Breast epithelium (tissue), 4 donors: ENCODE data around the gene PXN. TPM values are rescaled to one million over a fixed set of nuclear protein-coding genes. Genes with fewer than 3 reads are reported as not detected.

ENCODE experiments used
- DNase-seq, 2 donors: peaks; one replicate each; pipeline ENCODE4 v3.0.0-alpha.2; 2019; ENCODE audit warnings: low spot score in 2 of 2
- H3K27ac ChIP-seq, 2 donors: fragments of 200-600 bp; sonication (generic) in 1 of 2; one replicate each; pipeline ENCODE4 v1.5.1; 2016 to 2019; ENCODE audit warnings: mild to moderate bottlenecking in 1 of 2
- H3K27me3 ChIP-seq, 2 donors: fragments of 200-600 bp; sonication (generic) in 1 of 2; one replicate each; pipeline versions ENCODE4 v1.5.1 to v1.6.0; 2017 to 2019; ENCODE audit warnings: control low read depth in 1 of 2, mild to moderate bottlenecking in 1 of 2
- H3K36me3 ChIP-seq: fragments of 200-600 bp; one replicate; pipeline ENCODE4 v1.5.1; 2019
- H3K4me1 ChIP-seq, 2 donors: fragments of 200-600 bp; sonication (generic); one replicate each; pipeline ENCODE4 v1.5.1; 2016 to 2019; ENCODE audit warnings: control low read depth in 1 of 2
- H3K4me3 ChIP-seq, 3 donors: fragments of 200-600 bp; sonication (generic); 1 replicate in 2 of 3; 2 replicates in 1 of 3; pipeline ENCODE4 v1.5.1; 2016 to 2019; ENCODE audit warnings: mild to moderate bottlenecking in 3 of 3, moderate library complexity in 2 of 3
- H3K9me3 ChIP-seq, 2 donors: fragments of 200-600 bp; sonication (generic) in 1 of 2; one replicate each; pipeline ENCODE4 v1.5.1; 2016 to 2019; ENCODE audit warnings: control low read depth in 1 of 2
- CTCF ChIP-seq, 3 donors: fragments of 450-650 bp; IDR thresholded peaks; one replicate each; pipeline ENCODE4 v1.5.1; 2016 to 2017; ENCODE audit warnings: antibody characterized with exemption in 3 of 3, mild to moderate bottlenecking in 3 of 3, moderate library complexity in 3 of 3
- POLR2A ChIP-seq: fragments of 450-650 bp; IDR thresholded peaks from one replicate; pipeline ENCODE4 v1.6.1; 2016; ENCODE audit warnings: antibody characterized with exemption, mild to moderate bottlenecking, moderate library complexity
- POLR2AphosphoS5 ChIP-seq, 3 donors: sonication (generic); formaldehyde crosslinking; IDR thresholded peaks; one replicate each; pipeline ENCODE4 v1.6.1; 2017; ENCODE audit warnings: antibody characterized with exemption in 3 of 3
- intact Hi-C: fragments of 100-400 bp; cut with DNase I; formaldehyde crosslinking; loops from one replicate; pipeline ENCODE4 v1.15.1; 2023; ENCODE audit warnings: low total_unique reads
- total RNA-seq, 3 donors: library from RNA; depleted of rRNA; stranded (reverse); fragments of >200 nt; gene quantifications; one replicate each; pipeline ENCODE4 v1.1.0, GENCODE V29; 2016

Gene PXN
- total RNA-seq, 3 donors from 2014 or later = 44.8 to 74.1 (median 53.9) TPM

GRCh38 chr12:120168337-120168736, 97.2 kb downstream of the PXN start:
- Histone ChIP-seq H3K27ac (no peak overlapping the region), H3K36me3 (peaks cover 18% of the 10 kb centered on the region), H3K27me3 (no peaks in the 10 kb centered on the region), H3K4me3 (no peak overlapping the region), H3K9me3 (no peaks in the 10 kb centered on the region), H3K4me1 (no peaks in the 10 kb centered on the region)
- intact Hi-C loops = no loop called here
- DNase-seq = no peak
- TF ChIP-seq POLR2A (no peak), CTCF (IDR thresholded peaks at IDR 0.05) (no peak), POLR2AphosphoS5 (IDR thresholded peaks at IDR 0.05) (no peak)

- no peak overlapping the region for H3K27ac ChIP-seq
- no peaks in the 10 kb centered on the region for H3K27me3 ChIP-seq
- no peak for DNase-seq
- intact Hi-C loops = no loop called here
- H3K4me1 ChIP-seq = no peaks in the 10 kb centered on the region
- no peak overlapping the region for H3K4me3 ChIP-seq
- peaks cover 15% of the 10 kb centered on the region for H3K36me3 ChIP-seq
- no peaks in the 10 kb centered on the region for H3K9me3 ChIP-seq
- TF ChIP-seq CTCF (IDR thresholded peaks at IDR 0.05) (no peak), POLR2AphosphoS5 (IDR thresholded peaks at IDR 0.05) (no peak), POLR2A (no peak)
Measured at GRCh38 chr12:120167529-120168095, 97.9 kb downstream of the PXN start.

- intact Hi-C loops = no loop called here
- peaks cover 10% of the 10 kb centered on the region for H3K36me3 ChIP-seq
Measured at GRCh38 chr12:120164293-120164692, 101.2 kb downstream of the PXN start.

GRCh38 chr12:120162763-120163162, 102.8 kb downstream of the PXN start:
- Histone ChIP-seq H3K4me3 (no peak overlapping the region), H3K27ac (no peak overlapping the region), H3K36me3 (peaks cover 12% of the 10 kb centered on the region), H3K9me3 (no peaks in the 10 kb centered on the region), H3K4me1 (no peaks in the 10 kb centered on the region), H3K27me3 (no peaks in the 10 kb centered on the region)
- DNase-seq = no peak
- intact Hi-C loops = no loop called here
- TF ChIP-seq POLR2AphosphoS5 (IDR thresholded peaks at IDR 0.05) = no peak
- no peak for TF ChIP-seq CTCF (IDR thresholded peaks at IDR 0.05)
- TF ChIP-seq POLR2A = no peak

More at GRCh38 chr12:120164293-120164692, 101.2 kb downstream of the PXN start:
- no peaks in the 10 kb centered on the region for H3K4me1 ChIP-seq
- H3K9me3 ChIP-seq = no peaks in the 10 kb centered on the region
- H3K27me3 ChIP-seq = no peaks in the 10 kb centered on the region
- H3K27ac ChIP-seq = no peak overlapping the region
- DNase-seq = no peak
- TF ChIP-seq POLR2A = no peak
- no peak for TF ChIP-seq CTCF (IDR thresholded peaks at IDR 0.05)
- no peak for TF ChIP-seq POLR2AphosphoS5 (IDR thresholded peaks at IDR 0.05)
- no peak overlapping the region for H3K4me3 ChIP-seq

GRCh38 chr12:120161852-120162251, 103.7 kb downstream of the PXN start:
- H3K9me3 ChIP-seq = no peaks in the 10 kb centered on the region
- intact Hi-C loops = no loop called here

More at GRCh38 chr12:120161852-120162251, 103.7 kb downstream of the PXN start:
- no peak overlapping the region for H3K27ac ChIP-seq
- no peak for DNase-seq
- H3K36me3 ChIP-seq = peaks cover 21% of the 10 kb centered on the region
- H3K4me1 ChIP-seq = no peaks in the 10 kb centered on the region
- TF ChIP-seq CTCF (IDR thresholded peaks at IDR 0.05) (no peak), POLR2A (no peak), POLR2AphosphoS5 (IDR thresholded peaks at IDR 0.05) (no peak)
- H3K27me3 ChIP-seq = no peaks in the 10 kb centered on the region
- no peak overlapping the region for H3K4me3 ChIP-seq

Other genes with a start within 250 kb of the PXN start
- gene RAB35, start 149.0 kb downstream of the PXN start, total RNA-seq = 10 to 100 TPM; 23.3 to 26.8 (median 26.2) TPM
- gene GCN1, start 71.0 kb downstream of the PXN start, total RNA-seq = 10 to 100 TPM; 50.1 to 79.6 (median 73.4) TPM
- gene RPLP0, start 64.6 kb downstream of the PXN start, total RNA-seq = 1,000 to 10,000 TPM; 3,137 to 4,833 (median 3,312) TPM
- under 1 TPM; under 0.01 TPM for gene RNU4-2, start 26.2 kb upstream of the PXN start, total RNA-seq
- under 1 TPM in 2 of 3 donors, not detected in 1; under 0.01 TPM for gene RNU4-1, start 27.5 kb upstream of the PXN start, total RNA-seq
- gene SIRT4, start 36.6 kb upstream of the PXN start, total RNA-seq = 1 to 10 TPM in 2 of 3 donors, under 1 TPM in 1; 0.98 to 3.1 (median 1.6) TPM
- not detected for gene PLA2G1B, start 62.0 kb upstream of the PXN start, total RNA-seq
- 1 to 10 TPM in 1 of 3 donors, under 1 TPM in 1, not detected in 1; 0.59 to 2.0 TPM for gene MSI1, start 103.4 kb upstream of the PXN start, total RNA-seq
- gene COX6A1, start 172.4 kb upstream of the PXN start, total RNA-seq = 100 to 1,000 TPM; 464 to 649 (median 599) TPM
- 10 to 100 TPM; 10.2 to 21.3 (median 13.0) TPM for gene TRIAP1, start 180.7 kb upstream of the PXN start, total RNA-seq
- 10 to 100 TPM; 26.5 to 35.8 (median 32.5) TPM for gene GATC, start 180.7 kb upstream of the PXN start, total RNA-seq
- gene SRSF9, start 204.0 kb upstream of the PXN start, total RNA-seq = 10 to 100 TPM; 65.9 to 97.3 (median 82.5) TPM
- gene DYNLL1, start 230.4 kb upstream of the PXN start, total RNA-seq = 100 to 1,000 TPM; 155 to 170 (median 167) TPM